SU-DHL-6 (cell line): Measurements from ENCODE around the gene CYP19A1.

ENCODE experiments used
- H2AFZ ChIP-seq: fragments of 200-600 bp; sonication (generic); 2 replicates; pipeline ENCODE4 v1.6.1; 2014; ENCODE audit warnings: low read depth, mild to moderate bottlenecking, moderate library complexity, mixed read lengths, antibody characterized with exemption, low read length; ENCODE audit not compliant: severe bottlenecking
- H3F3A ChIP-seq: fragments of 200-600 bp; shearing (Covaris generic); 2 replicates; pipeline ENCODE4 v1.6.0; 2016; ENCODE audit warnings: antibody characterized with exemption, mild to moderate bottlenecking; ENCODE audit not compliant: insufficient read depth
- H3K27ac ChIP-seq: fragments of 200-600 bp; sonication (generic); 2 replicates; pipeline ENCODE4 v1.5.1; 2016; ENCODE audit warnings: low read depth, mild to moderate bottlenecking, low read length, moderate library complexity, mixed read lengths
- H3K27me3 ChIP-seq: fragments of 200-600 bp; sonication (generic), shearing (Covaris generic); 2 replicates; pipeline ENCODE4 v1.6.0; 2014; ENCODE audit warnings: mild to moderate bottlenecking, low read length
- H3K36me3 ChIP-seq: fragments of 200-600 bp; sonication (generic); 2 replicates; pipeline ENCODE4 v1.6.1; 2014; ENCODE audit warnings: mild to moderate bottlenecking, low read length, mixed read lengths
- H3K4me2 ChIP-seq: fragments of 300-600, 200-600 bp; shearing (Covaris generic), sonication (generic); 2 replicates; pipeline ENCODE4 v1.6.0; 2014; ENCODE audit warnings: low read length, low read depth, mild to moderate bottlenecking; ENCODE audit not compliant: poor library complexity, severe bottlenecking
- H3K4me3 ChIP-seq: fragments of 200-600 bp; sonication (generic); 2 replicates; pipeline ENCODE4 v1.5.1; 2014; ENCODE audit warnings: antibody characterized with exemption, low read length, mild to moderate bottlenecking, mixed read lengths; ENCODE audit not compliant: insufficient read depth, poor library complexity, severe bottlenecking
- H3K79me2 ChIP-seq: fragments of 200-600 bp; sonication (generic); 2 replicates; pipeline ENCODE4 v1.6.1; 2014; ENCODE audit warnings: mild to moderate bottlenecking, low read length, moderate library complexity; ENCODE audit not compliant: insufficient read depth
- H3K9ac ChIP-seq: fragments of 200-600 bp; sonication (generic); 2 replicates; pipeline ENCODE4 v1.7.0; 2014; ENCODE audit warnings: mild to moderate bottlenecking, low read length
- H3K9me2 ChIP-seq: fragments of 200-600 bp; sonication (generic); replicated peaks from 2 replicates; pipeline ENCODE4 v1.6.1; 2014; ENCODE audit warnings: low read length; ENCODE audit not compliant: insufficient read depth
- H3K9me3 ChIP-seq: fragments of 200-600 bp; sonication (generic); 2 replicates; pipeline ENCODE4 v1.6.1; 2014; ENCODE audit warnings: low read length, mixed read lengths; ENCODE audit not compliant: insufficient read depth
- H4K20me1 ChIP-seq: fragments of 200-600 bp; sonication (generic); 2 replicates; pipeline ENCODE4 v1.6.1; 2014; ENCODE audit warnings: low read depth, mild to moderate bottlenecking, antibody characterized with exemption, low read length, moderate library complexity, mixed read lengths
- CTCF ChIP-seq: fragments of 200-600 bp; sonication (generic); IDR thresholded peaks from one replicate; pipeline ENCODE4 v1.5.1; 2017; ENCODE audit warnings: antibody characterized with exemption, mild to moderate bottlenecking, low read length, moderate library complexity; ENCODE audit not compliant: insufficient read depth, poor library complexity, severe bottlenecking
- EZH2phosphoT487 ChIP-seq: fragments of 200-600 bp; sonication (generic), shearing (Covaris generic); conservative IDR thresholded peaks from 2 replicates; pipeline ENCODE4 v1.6.1; 2018; ENCODE audit warnings: mild to moderate bottlenecking, antibody characterized with exemption, low read length, moderate library complexity, mixed read lengths

Gene CYP19A1

GRCh38 chr15:51267051-51267702 lies 71.2 kb downstream of the CYP19A1 start:
- Histone ChIP-seq H4K20me1 (no peaks in the 10 kb centered on the region), H3K9me3 (no peaks in the 10 kb centered on the region; the same call in 1 of the 2 replicates), H3F3A (no peaks in the 10 kb centered on the region), H3K27me3 (no peaks in the 10 kb centered on the region), H3K27ac (no peak overlapping the region), H3K4me3 (no peak overlapping the region), H3K9ac (no peak overlapping the region), H3K9me2 (no peaks in the 10 kb centered on the region), H3K36me3 (no peaks in the 10 kb centered on the region), H2AFZ (no peak overlapping the region), H3K79me2 (no peaks in the 10 kb centered on the region), H3K4me2 (no peak overlapping the region)
- TF ChIP-seq EZH2phosphoT487: no peak
- TF ChIP-seq CTCF: no peak

DNA sequence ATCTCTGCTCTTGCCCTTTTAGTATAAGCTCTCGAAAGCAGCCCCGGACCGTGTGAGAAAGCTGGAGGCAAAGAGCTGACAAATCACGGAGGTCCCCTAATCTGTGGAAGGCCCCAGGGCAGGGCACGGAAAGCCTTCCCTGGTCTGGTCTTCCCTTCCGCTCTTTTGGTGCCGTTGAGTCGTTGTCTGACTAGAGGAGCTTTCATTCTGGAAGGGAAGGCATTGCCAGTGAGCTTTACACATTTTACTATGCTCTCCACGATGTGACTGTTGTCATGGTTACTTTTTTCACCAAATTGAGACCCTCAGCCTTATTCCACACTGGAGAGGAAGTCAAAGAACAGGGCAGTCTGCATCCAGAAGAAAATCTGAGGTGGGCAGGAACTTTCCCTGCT lies 71.7 kb downstream of the CYP19A1 start:
- Histone ChIP-seq H3K4me3 (no peak overlapping the region), H3K36me3 (no peaks in the 10 kb centered on the region), H3F3A (no peaks in the 10 kb centered on the region), H3K9me2 (no peaks in the 10 kb centered on the region), H3K4me2 (no peak overlapping the region), H3K27ac (no peak overlapping the region), H3K9me3 (no peaks in the 10 kb centered on the region; the same call in 1 of the 2 replicates), H4K20me1 (no peaks in the 10 kb centered on the region), H3K79me2 (no peaks in the 10 kb centered on the region), H2AFZ (no peak overlapping the region), H3K27me3 (no peaks in the 10 kb centered on the region), H3K9ac (no peak overlapping the region)
- TF ChIP-seq EZH2phosphoT487: no peak
- TF ChIP-seq CTCF: no peak

- Histone ChIP-seq H3K9me2 (no peaks in the 10 kb centered on the region), H3K9me3 (no peaks in the 10 kb centered on the region; the same call in 1 of the 2 replicates), H4K20me1 (no peaks in the 10 kb centered on the region), H3K4me2 (no peak overlapping the region), H3K79me2 (no peaks in the 10 kb centered on the region), H3F3A (no peaks in the 10 kb centered on the region), H3K4me3 (no peak overlapping the region), H3K9ac (no peak overlapping the region), H3K27ac (no peak overlapping the region), H2AFZ (no peak overlapping the region), H3K27me3 (no peaks in the 10 kb centered on the region), H3K36me3 (no peaks in the 10 kb centered on the region)
- no peak for TF ChIP-seq EZH2phosphoT487
- no peak for TF ChIP-seq CTCF
Measured at GRCh38 chr15:51265037-51265555, 73.3 kb downstream of the CYP19A1 start.
